GM03348 (cell line): ENCODE data around the gene PCTP.

Experiments used
- DNase-seq: peaks from one replicate; pipeline ENCODE4 v3.0.0; 2012; ENCODE audit warnings: low spot score

The PCTP gene

DNA sequence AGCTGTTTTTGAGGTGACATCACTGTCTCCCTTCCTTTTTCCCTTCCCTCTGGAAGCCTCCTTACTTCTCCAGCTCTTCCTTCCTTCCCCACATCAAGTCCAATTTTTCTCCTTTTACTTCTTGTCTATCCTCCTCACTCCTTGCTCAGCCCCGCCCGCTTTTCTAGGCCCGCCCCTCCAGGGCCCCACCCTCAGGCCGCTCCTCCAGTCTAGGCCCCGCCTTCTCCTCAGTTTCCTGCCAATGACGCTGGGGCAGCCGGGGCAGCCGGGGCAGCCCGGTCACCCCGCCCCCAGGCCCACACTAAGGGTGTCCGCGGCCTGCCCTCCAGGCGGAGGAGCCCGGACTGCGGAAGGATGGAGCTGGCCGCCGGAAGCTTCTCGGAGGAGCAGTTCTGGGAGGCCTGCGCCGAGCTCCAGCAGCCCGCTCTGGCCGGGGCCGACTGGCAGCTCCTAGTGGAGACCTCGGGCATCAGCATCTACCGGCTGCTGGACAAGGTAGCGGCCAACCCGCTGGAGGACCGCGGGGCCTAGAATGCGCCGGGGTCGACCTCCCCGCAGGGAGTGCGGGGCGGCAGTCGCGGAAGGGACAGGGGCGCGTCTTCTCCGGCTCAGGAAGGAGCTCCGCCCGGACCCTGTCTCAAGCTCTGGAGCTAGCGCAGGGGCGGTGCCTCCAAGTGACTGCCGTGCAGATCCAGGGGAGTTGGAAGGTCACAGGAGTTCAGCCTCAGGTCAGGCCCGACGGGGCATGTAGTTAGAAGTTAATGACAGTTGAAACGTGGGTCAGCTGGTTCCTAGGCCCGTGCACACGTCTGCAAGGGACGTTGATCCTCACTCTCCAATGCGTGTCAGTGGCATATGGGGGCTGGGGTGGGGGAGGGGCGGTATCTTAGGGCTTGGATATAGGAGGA lies at the start of gene PCTP:
Gene PCTP (plus strand): TSS at position 302 of the 908 bp plus-strand sequence. CDS start 53 bp downstream, at position 355.
- DNase-seq: peak; percentile 99

DNA sequence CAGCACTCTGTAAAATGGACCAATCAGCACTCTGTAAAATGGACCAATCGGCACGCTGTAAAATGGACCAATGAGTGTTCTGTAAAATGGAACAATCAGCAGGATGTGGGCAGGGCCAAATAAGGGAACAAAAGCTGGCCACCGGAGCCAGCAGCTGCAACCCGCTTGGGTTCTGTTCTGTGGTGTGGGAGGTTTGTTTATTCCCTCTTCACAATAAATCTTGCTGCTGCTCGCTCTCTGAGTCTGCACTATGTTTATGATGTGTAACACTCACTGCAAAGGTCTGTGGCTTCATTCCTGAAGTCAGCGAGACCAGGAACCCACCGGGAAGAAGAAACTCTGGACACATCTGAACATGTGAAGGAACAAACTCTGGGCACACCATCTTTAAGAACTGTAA lies 48.7 kb upstream of the PCTP start:
- no peak for DNase-seq

DNA sequence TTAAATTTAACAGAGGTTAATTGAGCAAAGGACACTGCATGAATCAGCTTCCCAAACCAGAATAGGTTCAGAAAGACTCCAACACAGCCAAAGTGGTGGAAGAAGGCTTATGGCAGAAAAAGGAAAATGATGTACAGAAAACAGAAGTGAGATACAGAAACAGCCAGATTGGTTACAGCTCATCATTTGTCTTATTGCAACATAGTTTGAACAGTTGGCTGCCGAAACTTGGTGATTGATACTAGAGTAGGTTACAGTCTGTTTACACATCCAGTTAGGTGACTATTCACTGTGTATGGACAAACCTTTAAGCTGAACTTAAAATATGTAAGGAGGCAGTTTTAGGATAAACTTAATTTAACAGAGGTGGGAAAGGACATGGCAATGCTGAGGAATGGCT lies 46.5 kb upstream of the PCTP start:
- no peak for DNase-seq

DNA sequence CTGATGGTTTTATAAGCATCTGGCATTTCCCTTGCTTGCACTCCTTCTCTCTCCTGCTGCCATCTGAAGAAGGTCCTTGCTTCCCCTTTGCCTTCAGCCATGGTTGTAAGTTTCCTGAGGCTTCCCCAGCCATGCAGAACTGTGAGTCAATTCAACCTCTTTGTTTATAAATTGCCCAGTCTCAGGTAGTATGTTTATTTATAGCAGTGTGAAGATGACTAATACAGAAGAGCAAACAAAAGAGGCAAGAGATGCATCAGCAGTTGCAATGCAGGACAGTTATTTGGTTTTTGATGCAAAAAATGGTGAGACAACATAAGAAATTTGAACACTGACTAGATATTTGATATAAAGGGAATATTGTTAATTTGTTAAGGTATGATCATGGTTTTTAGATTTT lies 45.0 kb upstream of the PCTP start:
- DNase-seq: no peak

DNA sequence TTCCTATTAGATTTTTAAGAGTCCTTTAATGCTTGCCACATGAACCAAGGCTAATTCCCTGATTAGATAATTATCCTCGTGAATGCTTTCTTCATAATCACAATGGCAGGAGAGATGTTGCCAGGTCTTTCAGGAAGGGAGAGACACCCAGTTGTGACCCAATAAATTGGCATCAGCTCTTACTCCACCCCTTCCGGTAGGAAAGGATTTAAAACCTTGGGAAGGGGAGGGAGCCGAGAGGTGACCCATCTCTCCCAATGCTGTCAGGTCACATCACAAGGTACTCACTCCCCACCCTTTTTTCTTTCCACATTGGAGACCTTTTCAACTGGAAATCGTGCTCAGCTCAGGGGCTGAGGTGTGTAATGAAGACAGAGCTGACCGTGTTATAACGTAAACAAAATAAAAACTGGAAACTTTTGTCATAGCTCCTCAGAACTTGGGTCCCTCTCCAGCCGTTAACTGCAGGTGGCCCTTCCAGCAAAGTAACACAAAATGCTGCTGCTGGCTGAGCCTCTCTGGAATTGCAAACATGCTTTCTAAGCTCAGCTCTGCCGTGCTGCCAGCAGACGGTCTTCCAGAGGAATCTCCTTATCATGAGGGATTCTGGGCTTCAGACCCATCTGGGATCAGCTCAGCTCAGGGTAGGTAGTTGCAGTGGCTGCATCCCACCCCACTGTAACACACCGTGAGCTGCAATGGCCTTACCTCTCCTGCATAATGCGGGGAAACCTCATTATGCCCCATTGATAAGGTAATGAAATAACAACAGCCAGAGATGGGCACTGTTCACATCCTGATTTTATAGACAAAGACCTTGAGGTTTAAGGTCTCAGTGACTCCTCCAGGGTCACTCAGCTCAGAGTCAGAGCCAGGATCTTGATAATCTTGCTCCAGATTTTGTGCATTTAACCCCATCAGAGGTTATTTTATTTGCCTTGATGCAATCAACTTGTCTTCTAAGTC lies 43.8 kb upstream of the PCTP start:
- no peak for DNase-seq

DNA sequence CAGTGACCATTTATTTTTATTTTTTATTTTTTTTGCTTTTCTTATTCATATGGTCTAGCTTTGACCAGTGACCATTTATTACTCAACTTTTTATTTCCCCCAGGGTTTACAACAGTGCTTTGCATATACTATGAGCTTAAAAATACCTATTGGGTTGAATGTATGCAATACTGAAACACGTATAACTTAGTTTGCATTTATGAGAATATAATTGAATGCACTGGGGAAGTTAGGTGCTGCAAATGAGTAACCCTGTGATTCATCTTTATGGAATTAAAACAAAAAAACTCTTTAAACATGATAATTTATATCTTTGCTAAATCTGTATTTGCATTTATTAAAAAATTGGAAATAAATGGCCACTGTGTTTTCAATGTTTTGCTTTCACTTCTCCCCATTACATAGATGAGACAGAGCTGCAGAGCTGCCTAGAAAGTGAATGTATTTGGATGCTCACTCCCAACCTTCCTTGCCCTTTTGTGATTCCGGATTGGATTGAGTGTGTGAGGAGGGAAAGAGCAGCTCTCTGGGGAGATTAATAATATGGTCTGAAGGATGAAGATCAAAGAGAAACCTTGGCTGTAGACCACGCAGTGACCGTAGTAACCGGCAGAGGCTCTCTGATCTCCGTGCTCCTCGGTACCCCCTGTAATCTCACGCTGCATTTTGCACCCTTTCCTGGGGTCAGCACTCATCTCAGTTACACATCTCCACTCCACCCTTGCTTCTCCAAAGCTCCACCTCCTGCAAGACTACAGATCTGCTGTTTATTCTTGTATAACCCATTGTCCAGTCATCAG lies 42.5 kb upstream of the PCTP start:
- no peak for DNase-seq

DNA sequence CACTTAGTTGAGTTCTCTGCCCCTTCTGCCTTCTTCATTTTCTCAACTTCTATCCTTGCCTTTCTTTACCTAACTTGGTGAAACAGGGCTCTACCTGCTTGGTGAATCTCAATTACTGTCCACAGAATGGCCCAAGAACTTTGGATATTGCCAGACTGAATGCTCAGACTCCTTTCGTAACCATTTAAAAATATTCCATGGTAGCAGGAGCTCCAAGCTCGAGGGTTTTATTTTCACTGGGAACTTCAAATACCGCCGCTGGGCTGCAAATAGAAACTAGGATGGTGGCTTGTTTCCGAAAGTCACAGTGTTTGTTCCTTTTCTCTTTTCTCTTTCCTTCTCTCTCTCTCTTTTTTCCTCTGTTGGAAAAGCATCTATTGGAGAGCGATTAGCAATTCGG lies 41.4 kb upstream of the PCTP start:
- DNase-seq: no peak

DNA sequence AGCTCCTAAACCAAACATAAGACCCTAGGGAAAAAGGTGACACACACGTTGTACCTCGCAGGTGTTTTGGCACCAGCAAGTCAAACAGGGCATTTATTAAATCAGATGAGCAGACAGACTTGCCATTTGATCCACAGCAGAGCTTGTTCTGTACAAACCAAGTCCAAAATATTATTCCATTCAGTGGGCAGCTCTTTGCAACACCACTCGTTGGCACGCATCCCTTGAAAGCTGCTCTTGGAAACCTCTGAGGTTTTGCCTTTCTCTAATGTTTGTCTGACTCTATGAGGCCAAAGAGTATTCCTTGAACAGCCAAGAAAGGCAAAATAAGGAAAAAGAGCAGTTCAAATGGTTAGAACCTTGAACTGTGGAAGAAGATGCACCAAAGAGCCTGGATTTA lies 40.9 kb upstream of the PCTP start:
- DNase-seq: no peak

DNA sequence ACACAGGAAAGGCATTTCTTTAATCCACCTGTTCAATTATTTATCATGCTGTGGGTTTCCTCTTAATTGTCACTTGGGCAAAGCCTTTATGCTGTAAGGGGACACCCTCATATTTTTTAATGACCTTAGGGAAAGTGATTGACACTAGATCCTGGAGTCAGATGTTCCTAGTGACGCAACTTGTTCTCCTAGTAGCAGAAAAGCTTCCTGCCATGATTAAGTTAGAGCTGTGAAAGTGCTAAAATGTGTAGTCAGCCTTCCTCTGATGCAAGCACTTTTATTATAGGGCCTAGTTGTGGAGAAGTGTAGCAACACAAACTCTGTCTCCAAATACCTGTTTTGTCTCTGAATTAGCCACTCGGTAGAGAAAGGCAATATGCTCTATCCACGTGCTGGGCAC lies 40.4 kb upstream of the PCTP start:
- no peak for DNase-seq

DNA sequence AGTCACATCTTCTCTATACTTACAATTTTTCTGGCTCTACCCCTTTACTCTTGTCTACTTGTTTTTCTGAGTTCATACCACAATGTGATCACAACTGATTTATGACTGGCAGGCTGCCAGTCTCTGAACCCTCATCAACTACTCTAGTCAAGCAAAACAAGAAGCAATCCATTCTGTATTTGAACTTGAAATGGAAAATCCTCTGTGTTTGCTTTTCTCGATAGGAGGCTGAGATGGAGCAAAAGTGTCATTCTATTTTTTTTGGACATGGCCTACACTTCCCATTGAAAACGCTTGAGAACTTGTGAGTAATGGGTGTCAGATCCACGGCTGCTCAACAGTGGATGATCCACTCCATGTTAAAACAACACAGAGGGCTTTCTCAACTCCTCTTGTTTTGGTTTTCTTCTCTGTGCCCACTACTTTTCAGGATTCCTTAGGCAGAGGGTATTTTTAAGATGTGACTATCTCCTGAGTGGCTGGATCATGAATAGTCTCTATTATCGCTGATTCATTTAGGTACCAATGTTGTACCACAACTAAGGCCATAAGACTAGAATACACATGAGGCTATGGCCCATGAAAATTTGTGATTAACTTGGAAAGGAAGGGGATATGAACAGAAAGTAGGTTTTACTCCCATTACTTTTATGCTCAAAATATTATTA lies 39.9 kb upstream of the PCTP start:
- no peak for DNase-seq

DNA sequence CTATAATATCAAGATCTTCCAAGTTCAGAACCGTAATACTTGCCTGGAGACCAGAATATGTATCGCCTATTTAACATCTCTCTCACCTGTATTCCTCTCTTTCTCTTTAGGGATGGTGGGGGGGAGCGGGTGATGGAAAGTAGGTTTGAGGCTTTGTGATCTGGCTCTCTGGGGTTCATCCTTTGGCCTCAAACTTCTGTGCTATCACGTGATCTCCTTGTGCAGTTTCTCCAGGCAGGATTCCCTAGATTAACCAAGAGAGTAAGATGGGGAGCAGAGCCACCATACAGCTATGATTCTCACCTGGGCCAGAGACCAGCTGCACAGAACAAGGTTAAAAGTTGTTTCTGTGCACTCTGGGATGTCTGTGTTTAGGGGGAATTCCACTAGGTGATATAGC lies 33.4 kb upstream of the PCTP start:
- no peak for DNase-seq

DNA sequence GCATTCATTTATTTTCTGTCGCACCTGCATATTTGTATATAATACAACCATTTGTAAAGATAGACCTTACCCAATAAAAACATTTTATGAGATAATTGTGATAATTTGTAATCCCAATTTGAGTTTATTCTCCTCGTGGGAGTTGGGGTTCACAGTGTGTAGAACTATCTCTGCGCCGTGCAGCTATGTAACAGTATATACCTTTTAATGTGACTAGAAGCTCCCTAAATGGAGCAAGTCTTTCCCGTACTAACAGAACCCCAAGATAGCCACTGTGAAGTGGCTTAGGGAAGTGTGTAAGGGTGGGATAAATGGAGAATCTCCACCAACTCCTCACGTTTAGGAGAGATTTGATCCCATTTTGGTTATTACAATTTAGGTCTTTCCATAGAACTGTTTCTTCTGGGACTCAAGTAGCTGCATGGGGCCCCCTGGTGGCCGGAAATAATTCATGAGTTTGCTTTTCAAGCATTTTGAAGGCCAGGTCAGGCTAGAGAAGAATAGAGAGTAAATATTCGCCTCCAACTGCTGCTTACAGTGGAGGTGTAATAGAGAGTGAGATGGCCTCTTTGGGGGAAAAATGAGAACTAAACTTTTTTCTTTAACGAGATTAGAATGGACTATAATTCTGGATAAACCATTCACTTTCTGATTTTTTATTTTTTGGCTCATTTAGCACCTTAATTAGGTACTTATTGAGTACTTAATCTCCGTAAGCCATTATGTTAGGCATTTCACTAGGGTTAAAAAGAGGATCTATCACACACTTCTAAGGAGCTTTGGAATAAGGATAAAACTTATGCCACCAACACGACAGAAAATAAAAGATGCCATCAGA lies 32.7 kb upstream of the PCTP start:
- DNase-seq: peak; percentile 60

DNA sequence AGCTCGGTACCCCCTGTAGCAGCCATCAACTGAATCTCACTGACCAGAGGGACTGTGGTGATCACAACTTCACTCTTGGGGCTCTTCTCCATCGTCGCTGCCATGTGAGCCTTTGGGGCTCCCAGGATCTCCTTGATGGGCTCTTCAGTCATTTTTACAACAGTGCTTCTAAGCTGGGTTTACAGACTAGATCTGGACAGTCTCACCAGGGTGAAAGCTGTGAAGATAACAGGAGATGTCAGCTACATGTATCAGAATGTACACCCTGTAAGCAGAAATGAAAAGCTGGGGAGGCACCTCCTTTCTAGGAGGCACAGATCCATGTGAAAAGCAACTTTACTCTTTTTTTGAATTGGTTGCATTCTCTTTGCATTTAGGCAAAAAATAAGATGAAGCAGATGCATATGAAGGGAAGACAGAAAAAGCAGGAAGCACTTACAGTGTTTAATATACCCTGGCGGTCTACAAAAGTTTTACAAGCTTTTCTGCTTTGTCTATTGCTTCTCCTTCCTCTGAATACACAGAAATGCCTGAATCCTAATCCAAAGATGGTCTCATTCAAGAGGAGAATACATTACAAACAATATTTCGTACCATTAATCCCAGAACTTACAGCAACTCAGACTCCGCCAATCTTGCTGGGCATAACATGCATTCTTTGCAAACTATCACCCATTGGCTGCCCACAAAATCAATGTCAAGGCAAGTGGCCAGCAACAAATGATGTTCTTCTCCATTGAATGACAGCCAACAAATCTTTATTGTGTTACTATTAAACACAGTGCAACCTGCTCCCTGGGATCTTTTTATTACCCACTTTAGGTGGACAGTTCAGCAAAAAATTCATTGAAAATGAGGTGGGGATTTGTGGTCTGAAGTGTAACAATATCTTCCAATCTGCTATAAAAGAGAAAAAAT lies 29.7 kb upstream of the PCTP start:
- DNase-seq: no peak

DNA sequence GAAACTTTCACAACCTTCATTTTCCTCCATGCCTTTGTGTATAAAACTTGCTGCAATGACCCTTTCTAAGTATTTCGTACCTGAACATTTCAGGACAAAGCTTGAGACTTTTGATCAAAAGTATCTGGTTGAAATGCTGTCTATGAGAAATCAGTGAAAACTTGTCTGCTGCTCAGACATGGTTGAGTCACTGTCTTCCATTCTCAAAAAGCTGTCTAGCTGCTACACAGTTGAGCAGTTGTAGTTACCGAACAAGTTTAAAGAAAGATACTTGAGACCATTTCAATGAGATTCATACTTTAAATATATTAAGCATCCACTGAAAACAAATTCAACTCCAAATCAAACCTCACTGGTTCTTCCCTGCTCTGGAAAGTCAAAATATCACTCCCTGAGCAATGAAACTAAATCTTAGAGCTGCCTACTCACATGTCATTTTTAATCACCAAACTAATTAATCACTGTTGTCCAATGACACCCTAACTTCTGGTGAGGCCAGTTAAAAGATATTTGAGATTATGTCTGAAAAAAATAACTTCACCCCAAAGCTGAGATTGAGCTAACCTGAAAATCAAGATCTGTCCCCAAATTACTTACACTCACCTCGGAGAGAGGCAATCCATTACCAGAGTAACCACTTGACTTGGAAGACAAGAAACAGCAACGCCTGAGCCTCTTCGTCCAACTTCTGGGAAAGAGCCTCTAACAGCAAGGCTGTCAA lies 28.7 kb upstream of the PCTP start:
- DNase-seq: no peak

DNA sequence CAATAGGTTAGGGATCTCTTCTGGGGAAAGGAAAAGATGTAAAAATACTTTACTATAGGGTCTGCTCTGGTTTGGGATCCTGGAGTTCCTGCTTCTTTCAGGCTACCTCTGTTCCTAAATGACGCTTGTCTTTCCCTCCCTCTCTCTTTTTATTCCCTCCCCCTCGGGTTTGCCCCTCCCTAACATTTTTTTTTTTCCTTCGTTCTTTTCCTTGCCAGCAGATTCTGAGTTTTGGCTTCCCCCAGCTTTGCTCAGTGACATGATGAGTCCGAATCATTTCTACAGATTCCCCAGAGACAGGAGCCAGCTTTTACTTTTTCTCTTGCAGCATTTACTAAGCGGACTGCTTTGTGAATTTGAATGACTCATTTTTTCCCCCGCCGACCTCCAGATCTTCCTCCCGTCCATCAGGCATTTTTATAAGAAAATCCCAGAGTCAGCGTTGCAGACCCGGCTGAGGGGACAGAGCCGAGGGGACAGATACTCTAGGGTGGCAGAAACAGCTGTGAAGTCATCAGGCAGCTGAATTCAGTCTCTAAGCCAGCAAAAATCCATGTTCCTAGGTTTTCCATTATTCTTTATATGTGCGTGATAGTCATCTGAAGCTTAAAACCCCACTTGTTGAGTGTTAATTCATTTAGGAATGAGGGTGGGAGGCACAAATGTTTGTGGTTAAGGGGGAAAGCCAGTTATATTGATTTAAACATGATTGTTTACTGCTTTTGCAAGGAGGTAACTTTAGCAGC lies 27.9 kb upstream of the PCTP start, which contains the start of gene TMEM100:
Gene TMEM100 (minus strand): TSS at position 123 of the 746 bp plus-strand sequence. CDS start 1,794 bp downstream, outside the sequence.
- DNase-seq: peak; percentile 51

DNA sequence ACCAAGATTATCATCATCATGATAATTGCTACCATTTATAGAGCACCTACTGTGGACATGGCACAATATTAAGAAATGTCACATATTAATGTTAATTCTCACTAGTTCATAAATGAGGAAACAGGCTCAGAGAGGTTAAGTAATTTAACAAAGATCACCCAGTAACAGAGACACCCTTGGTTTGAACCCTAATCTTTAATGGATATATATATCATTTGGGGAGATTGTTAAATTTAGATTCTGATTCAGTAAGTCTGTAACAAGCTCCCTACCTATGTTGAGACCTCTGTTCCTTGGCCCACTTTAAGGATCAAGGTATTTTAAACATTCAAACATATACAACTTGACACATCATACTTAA lies 27.4 kb upstream of the PCTP start:
- DNase-seq: no peak

DNA sequence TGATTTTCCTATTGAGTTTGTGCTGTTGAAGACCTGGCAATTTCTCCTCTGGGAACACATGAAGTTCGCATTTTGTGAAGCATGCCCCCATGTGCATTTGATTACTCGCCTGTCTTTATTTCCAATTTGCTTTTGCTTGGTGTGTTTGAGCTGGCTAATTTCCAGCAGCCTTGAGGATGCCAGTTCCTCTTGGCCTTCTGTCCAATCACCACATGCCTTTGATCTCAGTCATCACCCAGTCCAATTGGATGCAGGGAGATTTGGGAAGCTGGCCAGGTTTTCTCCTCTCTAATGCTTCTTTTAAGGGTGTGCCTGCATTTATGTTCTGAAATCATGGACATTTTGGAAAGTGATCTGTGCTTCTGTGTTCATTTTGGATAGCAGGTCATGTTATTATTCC lies 24.4 kb upstream of the PCTP start:
- peak; percentile 81 for DNase-seq

DNA sequence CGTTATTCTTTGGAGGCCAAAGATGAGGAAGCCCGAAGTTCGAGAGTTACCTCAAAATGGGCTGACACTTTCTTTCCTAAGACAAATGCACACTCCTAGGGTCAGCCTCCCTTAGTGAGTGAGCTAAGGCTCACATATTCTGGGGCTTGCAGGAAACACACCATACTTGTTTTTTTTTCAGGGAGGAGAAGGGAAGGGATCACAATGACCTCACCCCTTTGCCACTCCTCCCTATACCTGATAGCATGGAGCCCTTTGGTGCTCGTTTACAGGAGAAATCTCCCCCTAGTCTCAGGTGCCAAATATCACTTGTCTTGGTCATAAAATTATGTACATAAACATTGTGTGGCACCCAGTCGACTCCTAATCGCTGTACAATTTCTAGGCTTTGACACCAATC lies 23.6 kb upstream of the PCTP start:
- DNase-seq: no peak
